Fibroblast of upper back skin (primary cell): ENCODE results near the gene ITIH4.

Source experiments
- DNase-seq: peaks from one replicate; pipeline ENCODE4 v3.0.0-alpha.2; 2013

Gene ITIH4

GRCh38 chr3:52830535-52831258 lies at the start of gene ITIH4:
TSS of gene ITIH4 (minus strand) at chr3:52830672. CDS start at chr3:52830642, 30 bp downstream.
- DNase-seq, result no peak

GRCh38 chr3:52880047-52880446 lies 49.6 kb upstream of the ITIH4 start:
- DNase-seq, result no peak

DNA sequence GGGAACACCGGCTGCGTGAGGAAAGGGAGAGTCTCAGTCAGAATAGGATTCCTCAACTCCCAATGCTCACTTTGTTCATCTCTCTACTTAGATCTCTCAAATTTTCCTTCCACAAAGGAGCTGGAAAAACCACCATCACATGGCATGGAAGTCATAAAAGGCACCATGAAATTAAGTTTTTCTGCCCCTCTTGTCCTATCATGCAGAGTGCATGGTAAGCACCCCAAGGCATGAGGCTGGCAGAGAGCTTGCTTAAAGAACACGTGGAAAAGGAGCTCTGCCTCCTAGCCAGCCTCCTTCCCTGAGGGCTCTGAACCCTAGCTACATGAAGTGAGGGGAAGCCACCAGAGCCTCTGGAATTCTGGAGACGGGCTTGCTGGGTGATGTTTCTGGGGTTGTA lies 49.1 kb upstream of the ITIH4 start:
- no peak for DNase-seq

GRCh38 chr3:52879090-52879489 lies 48.6 kb upstream of the ITIH4 start:
- DNase-seq, result no peak

- DNase-seq, result no peak
Observed at GRCh38 chr3:52877085-52877484, 46.6 kb upstream of the ITIH4 start.

GRCh38 chr3:52874864-52875587 lies 44.6 kb upstream of the ITIH4 start:
- DNase-seq, result no peak

DNA sequence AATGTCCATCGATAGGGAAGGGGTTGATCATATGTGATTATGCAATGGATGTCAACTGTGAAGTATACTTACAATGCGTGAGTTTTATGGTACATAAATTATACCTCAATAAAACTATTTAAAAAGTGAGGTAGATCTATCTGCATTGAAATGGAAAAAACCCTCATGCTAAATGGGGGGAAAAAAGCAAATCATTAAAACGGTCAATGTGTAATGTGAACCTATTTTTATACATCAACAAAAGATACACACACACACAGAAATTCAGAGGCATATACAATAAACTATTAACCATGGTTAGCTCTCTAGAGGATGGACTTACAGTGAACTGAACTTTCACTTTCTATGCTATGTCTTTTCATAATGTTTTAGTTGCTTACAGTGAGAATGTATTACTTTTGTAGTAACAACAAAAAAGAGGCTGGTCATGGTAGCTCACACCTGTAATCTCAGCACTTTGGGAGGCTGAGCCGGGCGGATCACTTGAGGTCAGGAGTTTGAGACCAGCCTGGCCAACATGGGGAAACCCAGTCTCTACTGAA lies 43.8 kb upstream of the ITIH4 start:
- DNase-seq, result no peak

GRCh38 chr3:52873433-52874159 lies 43.1 kb upstream of the ITIH4 start:
- peak; percentile 45 for DNase-seq

- peak; percentile 73 for DNase-seq
Observed at GRCh38 chr3:52872245-52872644, 41.8 kb upstream of the ITIH4 start.

DNA sequence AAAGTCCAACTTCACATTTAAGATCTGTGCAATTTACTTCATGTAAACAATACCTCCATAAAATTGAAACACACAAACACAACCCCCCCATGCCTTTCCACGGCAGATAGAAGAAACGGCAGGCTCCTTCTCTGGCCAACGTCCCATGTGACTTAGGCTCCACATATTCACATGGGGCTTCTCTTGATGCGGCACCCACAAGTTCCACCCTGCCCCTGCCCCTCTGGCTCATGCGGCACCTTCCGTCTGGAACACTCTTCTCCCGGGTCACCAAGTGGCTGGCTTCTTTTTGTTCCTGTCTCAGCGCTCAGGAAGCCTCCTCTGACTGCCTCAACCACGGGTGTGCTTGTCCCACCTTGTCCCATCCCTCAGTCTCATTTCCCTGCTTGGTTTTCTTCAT lies 41.3 kb upstream of the ITIH4 start:
- DNase-seq, result no peak

- no peak for DNase-seq
Observed at GRCh38 chr3:52870471-52870870, 40.0 kb upstream of the ITIH4 start.

- no peak for DNase-seq
Observed at GRCh38 chr3:52866427-52866826, 36.0 kb upstream of the ITIH4 start.

DNA sequence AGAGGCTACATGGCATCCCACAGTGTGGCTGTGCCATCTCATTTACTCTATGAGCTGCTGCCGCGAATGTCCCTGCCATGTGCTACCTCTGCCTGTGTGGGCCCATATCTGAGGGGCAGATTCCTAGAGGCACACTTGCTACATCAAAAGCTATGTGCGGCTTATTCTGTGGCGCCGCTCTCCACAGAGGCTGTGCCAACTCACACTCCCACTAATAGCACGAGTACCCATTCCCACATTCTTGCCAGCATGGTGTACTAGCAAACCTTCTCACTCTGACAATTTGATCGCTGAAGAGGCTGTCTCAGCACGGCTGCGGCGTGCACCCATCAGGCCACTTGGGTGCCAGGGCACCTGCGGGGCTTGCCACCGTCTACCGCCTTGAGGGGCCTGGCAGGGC lies 35.5 kb upstream of the ITIH4 start:
- DNase-seq, result no peak

GRCh38 chr3:52860424-52860768 lies 29.9 kb upstream of the ITIH4 start:
- DNase-seq, result no peak

DNA sequence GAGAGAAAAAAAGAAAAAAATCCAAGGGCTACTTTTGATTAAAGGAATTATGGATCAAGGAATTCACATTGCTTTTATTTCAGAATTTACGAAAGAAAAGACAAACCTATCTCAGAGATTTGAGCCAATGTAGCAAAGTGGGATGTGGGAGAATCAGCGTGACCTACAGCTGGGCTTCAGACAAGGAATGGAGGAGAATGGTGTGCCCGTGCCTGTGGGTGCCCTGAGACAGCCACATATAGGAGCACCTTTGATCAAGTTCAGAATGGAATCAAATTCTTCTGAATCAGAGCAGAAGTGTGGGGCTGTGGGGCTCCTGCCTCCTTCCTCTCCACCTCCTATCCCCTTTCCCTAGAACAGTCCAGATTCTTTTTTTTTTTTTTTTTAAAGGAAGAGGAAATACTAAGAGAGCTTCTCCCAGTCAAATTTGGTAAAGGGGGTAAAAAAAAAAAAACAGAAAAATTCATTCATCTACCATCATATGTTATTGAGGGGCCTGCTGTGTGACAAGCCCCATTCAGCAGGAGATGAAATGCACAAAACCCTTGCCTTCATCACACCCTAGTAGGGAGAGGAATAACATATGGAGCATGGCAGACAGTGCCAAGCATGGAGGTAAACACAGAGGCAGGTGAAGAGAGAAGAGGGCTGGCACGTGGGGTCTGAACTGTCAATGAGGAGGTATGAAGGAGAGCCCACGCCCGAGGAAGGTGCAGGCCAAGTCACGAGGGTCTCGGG lies 29.4 kb upstream of the ITIH4 start:
- no peak for DNase-seq

GRCh38 chr3:52857864-52858263 lies 27.4 kb upstream of the ITIH4 start:
- no peak for DNase-seq

- DNase-seq, result no peak
Observed at GRCh38 chr3:52857133-52857532, 26.7 kb upstream of the ITIH4 start.

DNA sequence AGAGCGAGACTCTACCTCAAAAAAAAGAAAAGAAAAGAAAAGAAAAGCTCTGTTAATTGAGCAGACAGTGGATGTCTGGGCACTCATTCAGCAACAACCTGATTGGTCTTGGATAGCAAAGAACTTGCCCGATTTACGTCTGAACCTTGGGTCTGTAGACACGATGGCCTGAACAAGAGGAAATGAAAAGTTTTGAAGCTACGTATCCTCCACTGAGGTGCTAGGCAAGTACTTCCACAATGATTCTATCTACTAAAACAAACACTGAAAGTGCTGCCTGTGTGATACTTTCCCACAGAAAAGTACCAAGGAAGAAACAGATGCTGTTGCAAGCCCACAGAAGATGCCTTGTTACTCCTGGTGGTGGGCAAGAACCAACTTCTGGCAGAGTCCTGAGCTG lies 26.2 kb upstream of the ITIH4 start:
- DNase-seq, result no peak

- DNase-seq, result no peak
Observed at GRCh38 chr3:52854013-52854412, 23.5 kb upstream of the ITIH4 start.

GRCh38 chr3:52852419-52852818 lies 21.9 kb upstream of the ITIH4 start:
- DNase-seq, result no peak

GRCh38 chr3:52851348-52851747 lies 20.9 kb upstream of the ITIH4 start:
- peak; percentile 23 for DNase-seq

- no peak for DNase-seq
Observed at GRCh38 chr3:52849656-52850055, 19.2 kb upstream of the ITIH4 start.

DNA sequence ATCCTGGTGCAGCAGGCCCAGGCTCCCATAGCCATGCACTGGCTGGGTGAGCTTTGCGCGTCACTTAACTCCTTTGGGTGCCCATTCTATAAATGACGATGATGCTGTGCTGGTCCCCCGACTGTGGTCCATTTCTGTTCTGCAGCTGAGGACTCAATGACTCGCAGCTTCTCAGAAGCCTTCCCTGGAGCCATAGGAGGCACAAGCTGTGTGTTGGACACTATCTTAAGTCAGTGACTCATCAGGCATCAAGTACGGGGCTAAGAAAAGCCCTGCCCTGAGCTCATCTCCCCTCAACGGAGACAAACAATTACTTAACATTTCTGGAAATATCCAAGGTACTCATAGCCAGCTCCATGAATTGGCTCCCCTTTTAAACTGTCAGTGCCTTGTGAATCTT lies 18.1 kb upstream of the ITIH4 start:
- peak; percentile 77 for DNase-seq
